HG03571 (cell line): ENCODE results near the gene FAT2.
"Not testable (repeated sequence)": the region's sequence is repeated elsewhere in the genome, so short reads cannot be mapped to it uniquely, and the experiment has no call there.

Experiments
- ATAC-seq: cut with Tn5 transposase; IDR thresholded peaks from one replicate; pipeline ENCODE4 v1.9.1; 2021; ENCODE audit not compliant: unreplicated experiment

Gene FAT2

GRCh38 chr5:151581812-151582583 is 9.1 kb downstream of the FAT2 start:
- ATAC-seq = no peak

- ATAC-seq = no peak
Measured at GRCh38 chr5:151581347-151581746, 9.8 kb downstream of the FAT2 start.

- no peak for ATAC-seq
Measured at GRCh38 chr5:151580858-151581257, 10.3 kb downstream of the FAT2 start.

- ATAC-seq = no peak
Measured at GRCh38 chr5:151580239-151580638, 10.9 kb downstream of the FAT2 start.

DNA sequence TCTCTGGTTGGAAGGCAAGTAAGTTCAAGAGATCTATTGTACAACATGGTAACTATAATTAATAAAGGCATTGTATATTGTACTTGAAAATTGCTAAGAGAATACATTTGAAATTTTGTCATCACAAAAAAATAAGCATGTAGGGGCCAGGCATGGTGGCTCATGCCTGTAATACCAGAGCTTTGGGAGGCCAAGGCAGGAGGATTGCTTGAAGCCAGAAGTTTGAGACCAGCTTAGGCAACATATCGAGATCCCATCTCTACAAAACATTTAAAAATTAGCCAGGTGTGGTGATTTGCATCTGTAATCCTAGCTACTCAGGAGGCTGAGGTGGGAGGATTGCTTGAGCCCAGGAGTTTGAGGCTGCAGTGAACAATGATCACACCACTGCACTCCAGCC is 12.0 kb downstream of the FAT2 start:
- ATAC-seq = not testable (repeated sequence)

GRCh38 chr5:151578326-151579025 is 12.7 kb downstream of the FAT2 start:
- no peak for ATAC-seq

DNA sequence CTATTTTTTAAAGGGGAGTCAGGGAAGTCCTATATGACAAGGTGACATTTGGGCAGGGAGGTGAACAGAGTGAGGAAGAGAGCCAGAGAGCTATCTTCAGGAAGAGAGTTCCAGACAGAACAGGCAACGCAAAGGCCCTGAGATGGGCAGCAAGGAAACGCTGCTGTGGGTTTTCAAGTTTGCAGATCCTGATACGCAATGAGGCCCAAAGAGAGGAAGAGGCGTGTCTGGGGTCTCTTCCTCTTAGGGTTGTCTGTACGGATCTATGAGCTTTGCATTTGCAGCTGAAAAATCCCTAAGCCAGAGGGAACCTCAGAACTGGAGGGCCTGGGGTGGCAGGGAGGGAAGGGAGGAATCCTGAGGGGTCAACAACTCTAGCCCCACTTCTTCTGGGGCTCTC is 13.6 kb downstream of the FAT2 start:
- ATAC-seq = no peak

- no peak for ATAC-seq
Measured at GRCh38 chr5:151574444-151574996, 16.6 kb downstream of the FAT2 start.

DNA sequence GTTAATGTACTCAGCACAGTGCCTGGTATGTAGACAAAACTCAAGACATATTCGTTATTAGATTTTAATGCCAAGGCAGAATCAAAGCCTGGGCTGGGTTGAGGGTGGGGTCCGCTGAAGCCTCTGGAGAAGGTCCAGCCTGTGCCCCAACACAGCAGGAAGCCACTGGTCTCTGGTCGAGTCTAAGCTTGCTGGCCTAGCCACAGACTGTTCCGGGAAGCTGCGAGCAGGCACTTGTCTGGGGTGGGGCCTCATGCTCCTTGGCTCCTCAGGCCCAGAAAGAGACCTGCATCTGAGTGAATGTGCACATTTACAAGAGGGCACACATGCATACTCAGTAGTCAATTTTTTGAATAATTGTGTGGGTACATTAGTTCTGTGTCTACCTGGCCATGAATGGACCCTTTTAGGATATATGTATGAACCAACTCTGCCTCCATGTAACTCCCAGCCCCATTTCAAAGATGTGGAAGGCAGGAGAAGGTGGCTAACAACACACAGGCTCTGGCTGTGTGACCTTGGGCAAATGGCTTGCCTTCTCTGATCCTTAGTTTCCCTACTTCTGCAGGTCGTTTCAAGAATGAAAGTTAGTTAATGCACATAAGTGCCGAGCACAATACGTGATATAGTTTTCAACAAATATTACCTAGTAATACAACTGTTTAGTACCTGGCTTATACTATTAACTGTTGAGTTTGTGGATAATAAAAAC is 18.3 kb downstream of the FAT2 start:
- no peak for ATAC-seq

DNA sequence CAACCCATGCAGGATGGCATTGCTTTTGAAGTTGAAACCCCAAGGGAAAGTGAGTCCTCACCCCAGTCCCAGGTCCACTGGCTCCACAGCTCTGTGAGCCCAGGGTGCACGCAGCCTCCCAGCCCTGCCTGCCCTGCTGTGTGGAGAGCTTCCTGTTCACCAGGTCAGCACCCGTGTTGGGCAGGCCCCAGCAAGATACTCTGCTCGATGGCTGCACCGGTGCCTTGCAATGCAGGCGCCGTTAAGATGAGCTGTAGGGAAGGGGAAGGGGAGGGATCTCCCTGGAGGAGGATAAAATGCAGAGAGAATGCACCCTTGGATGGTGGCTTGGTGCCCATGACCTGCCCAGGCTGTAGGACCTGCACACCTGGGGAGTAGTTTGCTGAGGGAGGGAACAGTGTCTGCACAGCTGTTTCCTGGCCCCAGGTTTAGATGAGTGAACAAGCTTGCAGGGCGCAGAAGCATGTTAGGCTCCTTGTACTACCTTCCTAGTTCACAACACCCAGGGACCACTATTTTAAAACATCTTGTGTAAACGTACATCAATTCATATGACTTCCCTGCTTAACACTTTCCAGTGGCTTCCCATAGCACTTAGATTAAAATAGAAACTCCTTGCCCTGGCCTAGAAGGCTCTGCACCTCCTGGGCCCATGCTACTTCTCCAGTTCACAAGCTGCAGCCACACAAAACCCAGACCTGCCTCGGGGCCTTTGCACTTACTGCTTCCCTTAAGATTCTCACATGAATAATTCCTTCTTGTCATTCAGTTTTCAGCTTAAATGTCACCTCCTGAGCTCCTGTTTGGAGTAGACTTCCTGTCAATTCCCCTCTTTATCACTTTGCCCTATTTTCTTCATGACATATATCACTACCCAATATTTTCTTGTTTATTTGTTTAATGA is 19.6 kb downstream of the FAT2 start:
- no peak for ATAC-seq

GRCh38 chr5:151570512-151571269 is 20.4 kb downstream of the FAT2 start:
- no peak for ATAC-seq

DNA sequence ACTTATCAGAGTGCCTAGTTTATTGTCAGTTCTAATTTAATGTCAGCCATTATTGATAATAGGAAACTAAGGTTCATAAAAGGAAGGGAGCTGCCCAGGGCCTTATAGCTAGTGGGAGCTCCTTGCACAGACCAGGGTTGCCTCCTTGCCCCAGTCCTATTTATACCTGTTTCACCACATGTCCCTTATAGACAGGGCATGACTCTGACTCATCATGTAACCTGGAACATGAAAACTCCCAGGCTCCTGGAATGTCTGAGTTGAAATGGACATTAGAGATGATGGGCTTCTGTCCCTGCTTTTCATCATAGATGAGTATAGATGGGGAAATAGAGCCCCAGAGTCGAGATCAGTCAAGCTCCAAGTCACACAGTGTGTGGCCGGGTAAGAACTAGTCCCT is 21.1 kb downstream of the FAT2 start:
- ATAC-seq = no peak

DNA sequence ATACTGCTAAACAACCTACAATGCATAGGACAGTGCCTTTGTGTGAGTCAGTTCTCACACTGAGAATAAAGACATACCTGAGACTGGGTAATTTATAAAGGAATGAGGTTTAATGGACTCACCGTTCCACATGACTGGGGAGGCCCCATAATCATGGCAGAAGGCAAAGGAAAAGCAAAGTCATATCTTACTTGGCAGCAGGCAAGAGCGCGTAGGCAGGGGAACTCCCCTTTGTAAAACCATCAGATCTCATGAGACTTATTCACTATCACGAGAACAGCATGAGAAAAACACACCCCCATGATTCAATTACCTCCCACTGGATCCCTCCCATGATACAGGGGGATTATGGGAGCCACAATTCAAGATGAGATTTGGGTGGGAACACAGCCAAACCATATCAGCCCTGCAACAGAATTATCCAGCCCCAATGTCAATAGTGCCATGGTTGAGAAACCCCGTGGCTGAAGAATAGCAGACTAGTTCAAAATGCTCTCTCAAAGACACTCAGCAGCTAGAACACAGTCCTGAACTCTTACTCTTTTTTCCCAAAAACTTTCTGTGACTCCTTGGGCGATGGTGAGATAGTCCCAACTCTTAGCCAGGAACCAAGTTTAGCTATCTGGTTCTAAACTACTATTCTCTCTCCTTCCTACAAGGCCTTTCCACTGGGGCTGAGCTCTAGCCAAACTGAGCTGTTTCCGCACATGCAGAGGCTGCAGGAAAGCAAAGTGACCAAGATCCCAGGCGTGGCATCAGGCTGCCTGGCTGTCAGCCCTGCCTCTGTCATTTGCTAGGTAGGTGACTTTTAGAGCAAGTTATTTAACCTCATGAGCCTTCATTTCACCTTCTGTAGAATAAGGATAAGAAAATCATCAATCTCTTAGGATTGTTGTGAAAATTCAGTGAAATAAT is 21.7 kb downstream of the FAT2 start:
- ATAC-seq = no peak

- no peak for ATAC-seq
Measured at GRCh38 chr5:151568036-151568435, 23.1 kb downstream of the FAT2 start.

GRCh38 chr5:151565971-151566370 is 25.2 kb downstream of the FAT2 start:
- ATAC-seq = no peak

DNA sequence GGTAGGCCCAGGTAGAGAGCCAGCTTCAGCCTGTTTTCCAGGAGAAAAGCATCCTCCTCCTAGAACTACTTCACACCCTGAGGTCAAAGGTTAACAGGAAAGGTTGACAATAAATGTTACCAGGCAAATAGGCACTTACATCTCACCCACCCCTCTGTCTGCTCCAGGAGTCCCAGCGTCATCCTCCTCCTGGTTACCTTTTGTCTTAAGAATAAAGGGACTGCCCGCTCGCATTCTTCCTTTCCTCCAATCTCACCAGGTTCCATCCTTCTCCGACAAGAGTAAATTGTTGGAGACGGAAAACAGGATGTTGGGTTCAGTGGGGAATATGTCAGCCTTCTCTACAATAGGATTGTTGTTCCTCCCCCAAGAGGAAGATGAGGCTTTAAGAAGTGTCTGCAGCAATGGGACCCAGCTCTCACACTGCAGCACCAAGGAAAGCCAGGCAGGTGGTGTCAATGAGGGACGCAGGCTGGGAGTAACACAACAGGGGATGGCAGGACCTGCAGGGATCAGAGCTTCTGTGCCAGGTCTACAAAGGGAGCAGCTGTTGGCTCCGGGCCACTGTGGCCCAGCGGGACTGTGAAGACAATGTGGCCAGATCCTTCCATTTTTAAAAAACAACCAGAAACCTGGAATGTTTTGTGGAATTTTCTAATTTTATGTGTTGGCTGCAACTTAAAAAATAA is 29.0 kb downstream of the FAT2 start:
- ATAC-seq = no peak

GRCh38 chr5:151557951-151558350 is 33.2 kb downstream of the FAT2 start:
- ATAC-seq = no peak

- no peak for ATAC-seq
Measured at GRCh38 chr5:151557466-151557865, 33.7 kb downstream of the FAT2 start.
